OCI-LY7 (cell line): Measurements from ENCODE around the gene PRTN3. TPM values are rescaled to one million over a fixed set of nuclear protein-coding genes. Genes with fewer than 3 reads are reported as not detected.

Source experiments
- BruUV-seq: library from RNA; stranded (reverse); fragments of 400-500 nt; replicated peaks from 2 replicates; lab custom pipeline; 2021; lab: Mats Ljungman, UMichigan
- CTCF ChIA-PET: fragments of 300-600 bp; sonication (Branson Sonifier 250); formaldehyde crosslinking; loops from one replicate; lab custom pipeline; 2022; ENCODE audit warnings: antibody characterized with exemption; ENCODE audit not compliant: unreplicated experiment; lab: Charles Lee
- POLR2A ChIA-PET: fragments of 300-600 bp; sonication (Branson Sonifier 250); formaldehyde crosslinking; loops from one replicate; lab custom pipeline; 2022; ENCODE audit warnings: antibody characterized with exemption; lab: Charles Lee
- DNase-seq: peaks from one replicate; pipeline ENCODE4 v3.0.0-alpha.2; 2015; ENCODE audit warnings: low spot score
- H2AFZ ChIP-seq: fragments of 200-600 bp; sonication (generic), shearing (Covaris generic); 2 replicates; pipeline ENCODE4 v1.6.1; 2014; ENCODE audit warnings: mild to moderate bottlenecking, antibody characterized with exemption, low read length, moderate library complexity
- H3K27ac ChIP-seq: fragments of 200-600 bp; sonication (generic); 2 replicates; pipeline ENCODE4 v1.5.1; 2014; ENCODE audit warnings: mixed run types, low read depth, mild to moderate bottlenecking, moderate library complexity, low read length, inconsistent platforms; ENCODE audit not compliant: poor library complexity, severe bottlenecking
- H3K36me3 ChIP-seq: fragments of 200-600 bp; sonication (generic); 2 replicates; pipeline ENCODE4 v1.6.1; 2014; ENCODE audit warnings: mild to moderate bottlenecking, antibody characterized with exemption, low read length, moderate library complexity, mixed read lengths; ENCODE audit not compliant: insufficient read depth
- H3K4me1 ChIP-seq: fragments of 200-600 bp; sonication (generic); 2 replicates; pipeline ENCODE4 v1.5.1; 2014; ENCODE audit warnings: mild to moderate bottlenecking, low read length; ENCODE audit not compliant: insufficient read depth, poor library complexity, severe bottlenecking
- H3K4me2 ChIP-seq: fragments of 200-600 bp; sonication (generic); 2 replicates; pipeline ENCODE4 v1.6.1; 2014; ENCODE audit warnings: mild to moderate bottlenecking, low read length
- H3K4me3 ChIP-seq: fragments of 200-600 bp; sonication (generic); 2 replicates; pipeline ENCODE4 v1.5.1; 2014; ENCODE audit warnings: mild to moderate bottlenecking, low read depth, low read length; ENCODE audit not compliant: poor library complexity, severe bottlenecking
- H3K79me2 ChIP-seq: fragments of 200-600 bp; sonication (generic); 2 replicates; pipeline ENCODE4 v1.6.1; 2016; ENCODE audit warnings: low read depth, mild to moderate bottlenecking, low read length, moderate library complexity, mixed read lengths; ENCODE audit not compliant: insufficient read depth
- H3K9me2 ChIP-seq: fragments of 200-600 bp; sonication (generic); 2 replicates; pipeline ENCODE4 v1.6.1; 2016; ENCODE audit warnings: mild to moderate bottlenecking, low read length, mixed read lengths; ENCODE audit not compliant: insufficient read depth
- H3K9me3 ChIP-seq: fragments of 200-600 bp; sonication (generic); 2 replicates; pipeline ENCODE4 v1.6.1; 2014; ENCODE audit warnings: mild to moderate bottlenecking, mixed run types, low read length, mixed read lengths
- H4K20me1 ChIP-seq: fragments of 200-600 bp; sonication (generic); 2 replicates; pipeline ENCODE4 v1.6.1; 2014; ENCODE audit warnings: mild to moderate bottlenecking, antibody characterized with exemption, low read length, moderate library complexity, mixed read lengths; ENCODE audit not compliant: insufficient read depth
- EZH2phosphoT487 ChIP-seq: fragments of 200-600 bp; sonication (generic); IDR thresholded peaks from 2 replicates; pipeline ENCODE4 v1.6.1; 2018; ENCODE audit warnings: low read depth, borderline replicate concordance, mild to moderate bottlenecking, mixed run types, antibody characterized with exemption, low read length, moderate library complexity, mixed read lengths
- intact Hi-C: fragments of 100-400 bp; cut with micrococcal nuclease; formaldehyde crosslinking; loops from one replicate; pipeline ENCODE4 v1.10.0; 2022; ENCODE audit not compliant: unreplicated experiment
- total RNA-seq, 2 experiments: library from RNA; depleted of rRNA in 1 of 2; stranded (reverse); fragments of >200 nt in 1 of 2; shearing (Covaris generic) in 1 of 2; gene quantifications; 2 replicates each; pipeline ENCODE4 v1.2.3, GENCODE V29; 2014 to 2022
- TF ChIP-seq, protein P1 (sequence below): fragments of 200-600 bp; sonication (generic); conservative IDR thresholded peaks from 2 replicates; pipeline ENCODE4 v1.5.1; 2014; ENCODE audit warnings: mild to moderate bottlenecking, antibody characterized with exemption, low read length, moderate library complexity, mixed read lengths

The PRTN3 gene
- total RNA-seq, 2 experiments from 2014 or later = not detected

GRCh38 chr19:805600-806550 lies 34.9 kb upstream of the PRTN3 start:
- BruUV-seq = no TSS peak
- no peak overlapping the region for H3K27ac ChIP-seq
- intact Hi-C loops = no loop called here
- H3K4me2 ChIP-seq = no peak overlapping the region
- H3K4me1 ChIP-seq = no peaks in the 10 kb centered on the region
- no peak overlapping the region for H2AFZ ChIP-seq
- DNase-seq = no peak
- no peak overlapping the region for H3K4me3 ChIP-seq
- peaks cover 99% of the 10 kb centered on the region for H3K36me3 ChIP-seq
- ChIA-PET POLR2A (no interaction called here), CTCF (no interaction called here)
- H3K9me2 ChIP-seq = no peaks in the 10 kb centered on the region
- no peak for TF ChIP-seq EZH2phosphoT487
- TF ChIP-seq, protein P1, sequence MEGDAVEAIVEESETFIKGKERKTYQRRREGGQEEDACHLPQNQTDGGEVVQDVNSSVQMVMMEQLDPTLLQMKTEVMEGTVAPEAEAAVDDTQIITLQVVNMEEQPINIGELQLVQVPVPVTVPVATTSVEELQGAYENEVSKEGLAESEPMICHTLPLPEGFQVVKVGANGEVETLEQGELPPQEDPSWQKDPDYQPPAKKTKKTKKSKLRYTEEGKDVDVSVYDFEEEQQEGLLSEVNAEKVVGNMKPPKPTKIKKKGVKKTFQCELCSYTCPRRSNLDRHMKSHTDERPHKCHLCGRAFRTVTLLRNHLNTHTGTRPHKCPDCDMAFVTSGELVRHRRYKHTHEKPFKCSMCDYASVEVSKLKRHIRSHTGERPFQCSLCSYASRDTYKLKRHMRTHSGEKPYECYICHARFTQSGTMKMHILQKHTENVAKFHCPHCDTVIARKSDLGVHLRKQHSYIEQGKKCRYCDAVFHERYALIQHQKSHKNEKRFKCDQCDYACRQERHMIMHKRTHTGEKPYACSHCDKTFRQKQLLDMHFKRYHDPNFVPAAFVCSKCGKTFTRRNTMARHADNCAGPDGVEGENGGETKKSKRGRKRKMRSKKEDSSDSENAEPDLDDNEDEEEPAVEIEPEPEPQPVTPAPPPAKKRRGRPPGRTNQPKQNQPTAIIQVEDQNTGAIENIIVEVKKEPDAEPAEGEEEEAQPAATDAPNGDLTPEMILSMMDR = no peak
- H4K20me1 ChIP-seq = peaks cover 20% of the 10 kb centered on the region
- H3K79me2 ChIP-seq = peaks cover 30% of the 10 kb centered on the region
- H3K9me3 ChIP-seq = no peaks in the 10 kb centered on the region

GRCh38 chr19:806815-807421 lies 33.9 kb upstream of the PRTN3 start:
- CTCF ChIA-PET = no interaction called here
- H3K79me2 ChIP-seq = peaks cover 20% of the 10 kb centered on the region
- BruUV-seq = no TSS peak
- H3K9me2 ChIP-seq = no peaks in the 10 kb centered on the region
- H3K9me3 ChIP-seq = no peaks in the 10 kb centered on the region
- peaks cover 99% of the 10 kb centered on the region for H3K36me3 ChIP-seq
- H3K4me1 ChIP-seq = no peaks in the 10 kb centered on the region
- no peak overlapping the region for H3K4me2 ChIP-seq
- peaks cover 10% of the 10 kb centered on the region for H4K20me1 ChIP-seq
- intact Hi-C loops = no loop called here
- POLR2A ChIA-PET = no interaction called here
- H3K4me3 ChIP-seq = no peak overlapping the region
- H3K27ac ChIP-seq = no peak overlapping the region
- TF ChIP-seq, protein P1 = 0 out of 2 replicates have a peak, but pooled peaks have one; percentile 10
- TF ChIP-seq EZH2phosphoT487 = no peak
- no peak overlapping the region for H2AFZ ChIP-seq
- DNase-seq = no peak
